Stimulated activated CD4-positive, alpha-beta T cell treated with anti-CD3 and anti-CD28 coated beads, Interleukin-12 subunit alpha, Interleukin-12 subunit beta, amount 100 ng/mL, for 48 hours (primary cell): ENCODE measurements around the gene FLOT2.
"Not testable (repeated sequence)": the region's sequence is repeated elsewhere in the genome, so short reads cannot be mapped to it uniquely, and the experiment has no call there.

Experiments
- DNase-seq, 3 donors: peaks; one replicate each; pipeline ENCODE4 v3.0.0-alpha.2; 2020; ENCODE audit warnings: low read depth in 2 of 3, low spot score in 1 of 3

Gene FLOT2

GRCh38 chr17:28849281-28849680 is 48.3 kb downstream of the FLOT2 start:
- no peak for DNase-seq

- DNase-seq, result peak; percentile 46 to 68 (median 57)
Observed at GRCh38 chr17:28848667-28849066, 48.9 kb downstream of the FLOT2 start.

- not testable (repeated sequence) for DNase-seq
Observed at GRCh38 chr17:28846699-28847098, 50.8 kb downstream of the FLOT2 start.

GRCh38 chr17:28846231-28846630 is 51.3 kb downstream of the FLOT2 start:
- DNase-seq, result no peak

- no peak for DNase-seq
Observed at GRCh38 chr17:28843816-28844148, 53.8 kb downstream of the FLOT2 start.

GRCh38 chr17:28842282-28843012 is 55.1 kb downstream of the FLOT2 start, which contains the start of gene FAM222B:
Gene FAM222B, minus strand, starts transcription at chr17:28842790. Its CDS starts 76,123 bp downstream, at chr17:28766667.
- peak; percentile 69 to 83 (median 78) for DNase-seq

- DNase-seq, result no peak
Observed at GRCh38 chr17:28841901-28842281, 55.6 kb downstream of the FLOT2 start.

- DNase-seq, result no peak
Observed at GRCh38 chr17:28839221-28839620, 58.3 kb downstream of the FLOT2 start.

GRCh38 chr17:28836541-28836940 is 61.0 kb downstream of the FLOT2 start:
- not testable (repeated sequence) for DNase-seq

- DNase-seq, result no peak
Observed at GRCh38 chr17:28834420-28834819, 63.1 kb downstream of the FLOT2 start.
